HG03521 (cell line): ENCODE results near the gene LSAMP.
A peak's percentile ranks its signal among the peaks of the same experiment; 100 is the strongest.
"Not testable (repeated sequence)": the region's sequence is repeated elsewhere in the genome, so short reads cannot be mapped to it uniquely, and the experiment has no call there.

ENCODE experiments used
- ATAC-seq: cut with Tn5 transposase; IDR thresholded peaks from one replicate; pipeline ENCODE4 v1.9.1; 2021; ENCODE audit warnings: mild to moderate bottlenecking, moderate library complexity; ENCODE audit not compliant: unreplicated experiment

Gene LSAMP

GRCh38 chr3:115819785-115820384 lies 625.4 kb downstream of the LSAMP start:
- ATAC-seq, result peak; percentile 96

DNA sequence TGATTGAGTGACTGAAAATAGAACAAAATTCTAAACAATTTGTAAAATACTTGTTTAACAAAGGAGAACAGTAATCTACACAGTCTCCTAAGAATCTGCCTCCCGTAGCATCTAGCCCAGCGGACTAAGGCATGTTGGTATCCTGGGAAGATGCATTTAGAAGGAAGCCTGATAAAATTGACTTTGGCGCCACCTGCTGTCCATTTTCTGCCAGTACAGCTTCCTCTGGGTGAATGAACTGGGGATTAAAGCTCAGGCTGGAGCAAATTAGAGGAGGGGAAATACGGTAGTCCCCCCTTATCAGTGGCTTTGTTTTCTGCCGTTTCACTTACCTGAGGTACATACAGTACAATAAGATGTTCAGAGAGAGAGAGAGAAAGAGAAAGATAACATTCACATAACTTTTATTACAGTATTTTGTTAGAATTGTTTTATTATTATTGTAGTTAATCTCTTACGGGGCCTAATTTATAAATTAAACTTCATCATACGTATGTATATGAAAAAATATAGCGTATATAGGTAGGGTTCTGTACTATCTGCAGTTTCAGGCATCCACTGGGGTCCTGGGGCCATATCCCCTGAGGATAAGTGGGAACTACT lies 630.4 kb downstream of the LSAMP start:
- ATAC-seq, result no peak

DNA sequence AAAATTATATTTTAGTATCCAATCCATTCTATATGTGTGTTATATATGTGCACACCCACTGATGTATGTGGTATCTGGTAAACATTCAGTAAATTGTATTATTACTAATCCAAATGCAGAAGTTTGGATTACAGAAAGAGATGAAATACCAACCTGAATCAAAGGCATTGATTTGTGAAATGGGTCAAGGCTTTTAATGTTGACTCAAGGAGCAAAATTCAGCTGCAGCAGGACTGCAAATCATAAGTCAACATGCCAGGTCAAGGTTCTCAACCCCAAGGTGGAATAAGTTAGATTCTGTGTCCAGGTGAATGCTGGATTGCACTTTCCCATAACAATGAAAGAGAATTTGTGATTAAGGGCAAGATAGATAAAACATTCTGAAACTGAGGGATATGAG lies 631.3 kb downstream of the LSAMP start:
- ATAC-seq, result no peak

DNA sequence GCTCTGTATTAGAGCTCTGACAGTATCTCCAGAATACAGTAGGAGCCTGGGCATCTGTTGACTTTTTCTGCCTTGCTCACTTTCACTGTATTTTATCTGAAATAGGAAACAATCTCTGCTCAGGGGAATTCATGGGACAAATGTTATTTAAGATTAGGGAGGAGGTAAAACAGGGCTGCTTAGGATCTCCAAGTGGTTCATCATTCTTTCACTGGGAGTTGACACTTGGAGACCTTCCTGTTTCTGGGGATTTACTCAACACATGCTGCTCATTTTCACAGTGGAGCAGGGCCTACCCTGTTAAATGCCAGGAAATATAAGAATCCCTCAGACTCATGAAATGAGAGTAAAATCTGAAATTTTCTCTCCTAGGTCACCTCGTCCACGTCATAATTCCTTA lies 636.5 kb downstream of the LSAMP start:
- no peak for ATAC-seq

DNA sequence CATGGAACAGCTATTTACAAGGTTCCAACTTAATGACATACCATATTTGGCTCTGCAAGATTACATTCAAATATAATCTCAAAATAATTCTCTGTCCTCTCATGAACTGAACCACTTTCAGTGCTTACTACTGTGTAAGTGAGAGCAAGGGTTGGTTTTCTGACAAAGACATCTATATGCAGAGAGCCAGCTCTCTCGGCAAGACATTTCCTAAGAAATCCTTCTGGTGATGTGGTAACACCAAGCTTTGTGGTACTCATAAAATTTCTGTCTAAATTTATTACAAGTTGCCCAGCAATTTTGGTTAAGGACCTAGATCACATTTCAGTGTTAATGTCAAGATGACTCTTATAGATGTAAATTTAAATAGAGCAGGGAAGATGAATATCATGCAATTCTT lies 637.0 kb downstream of the LSAMP start:
- no peak for ATAC-seq

- no peak for ATAC-seq
Observed at GRCh38 chr3:115806501-115806900, 638.8 kb downstream of the LSAMP start.

- ATAC-seq, result no peak
Observed at GRCh38 chr3:115805520-115805919, 639.8 kb downstream of the LSAMP start.

DNA sequence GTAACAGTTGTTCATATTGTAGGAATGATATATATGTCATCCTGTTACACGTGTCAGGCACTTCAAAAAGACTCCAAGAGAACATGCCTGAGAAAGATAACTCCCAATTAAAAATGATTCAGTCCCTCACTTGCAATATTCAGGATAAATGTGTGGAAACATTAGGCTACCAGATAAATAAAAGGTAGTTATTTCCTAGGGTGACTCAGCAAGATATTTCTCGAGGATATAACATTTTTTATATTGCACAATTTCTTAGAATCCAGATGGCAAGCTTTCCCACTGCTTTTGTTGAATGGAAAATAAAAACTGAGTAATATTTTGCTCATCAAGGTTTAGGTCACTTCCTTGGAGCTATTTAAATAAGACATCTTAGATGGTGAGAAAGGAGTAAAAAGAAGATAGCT lies 640.6 kb downstream of the LSAMP start:
- no peak for ATAC-seq

DNA sequence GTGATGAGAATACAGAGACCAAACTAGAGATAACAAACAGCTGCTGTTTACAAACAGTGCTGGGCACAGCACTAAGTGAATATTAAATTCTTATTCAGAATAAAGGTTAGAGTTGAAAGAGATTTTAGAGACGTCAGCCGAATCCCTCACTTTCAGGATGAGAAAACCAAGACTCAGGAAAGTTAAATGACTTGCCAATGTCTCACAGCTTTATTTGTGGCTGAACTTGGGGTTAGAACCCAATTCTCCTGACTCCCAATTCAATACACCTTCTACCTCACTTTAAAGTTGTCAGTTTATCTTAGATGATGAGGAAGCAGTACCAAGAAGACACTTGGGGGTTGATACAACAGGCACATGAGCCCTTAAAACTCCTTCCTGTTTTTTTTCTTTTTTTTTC lies 641.1 kb downstream of the LSAMP start:
- ATAC-seq, result no peak

DNA sequence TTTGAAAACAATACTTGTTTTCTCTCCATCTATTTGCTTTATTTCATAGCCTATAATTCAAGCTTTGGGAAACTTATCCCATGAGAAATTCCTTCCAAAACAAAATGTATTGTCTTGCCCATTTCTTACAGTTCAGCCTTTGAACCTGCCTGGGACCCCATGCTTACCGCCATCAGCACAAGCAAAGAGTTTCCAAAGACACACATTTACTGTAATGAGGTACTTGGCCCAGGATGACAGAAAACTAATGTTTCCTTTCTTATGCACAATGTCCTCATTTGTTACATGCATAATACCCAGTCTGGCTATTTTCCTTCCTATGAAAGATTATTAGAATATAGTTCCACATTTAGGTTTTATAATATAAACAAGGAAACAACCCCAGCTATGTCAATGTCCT lies 641.6 kb downstream of the LSAMP start:
- no peak for ATAC-seq

DNA sequence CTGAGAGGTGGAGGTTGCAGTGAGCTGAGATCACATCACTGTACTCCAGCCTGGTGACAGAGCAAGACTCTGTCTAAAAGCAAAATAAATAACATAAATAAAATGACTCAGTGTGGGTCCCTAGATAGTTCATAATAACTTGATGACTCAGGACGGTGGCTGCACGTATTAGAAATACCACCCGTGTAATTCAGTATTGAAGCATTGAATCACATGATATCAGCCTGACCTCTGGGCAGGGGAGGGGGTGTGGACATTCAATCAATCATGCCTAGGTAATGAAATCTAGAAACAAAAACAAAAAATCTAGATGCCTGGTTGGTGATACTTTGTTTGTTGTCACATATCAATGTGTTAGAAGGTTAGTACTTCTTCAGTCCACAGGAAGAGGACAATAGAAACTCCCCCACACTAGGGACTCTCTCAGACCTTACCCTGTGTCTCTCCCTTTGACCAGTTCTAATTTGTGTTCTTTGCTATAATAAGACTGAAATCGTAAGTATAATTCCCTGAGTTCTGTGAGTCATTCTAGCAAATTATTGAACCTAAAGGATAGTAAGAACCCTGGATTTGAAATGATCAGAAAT lies 644.7 kb downstream of the LSAMP start:
- no peak for ATAC-seq

DNA sequence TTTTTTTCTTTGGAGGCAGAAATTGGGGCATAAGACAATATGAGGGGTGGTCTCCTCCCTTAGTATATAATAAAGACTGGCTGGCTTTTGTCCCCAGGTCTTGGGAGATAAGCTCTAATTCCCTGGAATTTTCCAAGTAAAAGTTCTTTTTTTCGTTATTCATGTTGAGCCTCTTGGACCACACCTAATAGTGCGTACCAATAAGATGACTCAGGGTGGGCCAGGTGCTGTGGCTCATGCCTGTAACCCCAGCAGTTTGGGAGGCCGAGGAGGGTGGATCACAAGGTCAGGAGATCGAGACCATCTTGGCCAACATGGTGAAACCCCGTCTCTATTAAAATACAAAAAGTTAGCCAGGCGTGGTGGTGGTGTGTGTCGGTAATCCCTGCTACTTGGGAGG lies 645.2 kb downstream of the LSAMP start:
- not testable (repeated sequence) for ATAC-seq

GRCh38 chr3:115792206-115792955 lies 652.9 kb downstream of the LSAMP start:
- ATAC-seq, result peak; percentile 70

DNA sequence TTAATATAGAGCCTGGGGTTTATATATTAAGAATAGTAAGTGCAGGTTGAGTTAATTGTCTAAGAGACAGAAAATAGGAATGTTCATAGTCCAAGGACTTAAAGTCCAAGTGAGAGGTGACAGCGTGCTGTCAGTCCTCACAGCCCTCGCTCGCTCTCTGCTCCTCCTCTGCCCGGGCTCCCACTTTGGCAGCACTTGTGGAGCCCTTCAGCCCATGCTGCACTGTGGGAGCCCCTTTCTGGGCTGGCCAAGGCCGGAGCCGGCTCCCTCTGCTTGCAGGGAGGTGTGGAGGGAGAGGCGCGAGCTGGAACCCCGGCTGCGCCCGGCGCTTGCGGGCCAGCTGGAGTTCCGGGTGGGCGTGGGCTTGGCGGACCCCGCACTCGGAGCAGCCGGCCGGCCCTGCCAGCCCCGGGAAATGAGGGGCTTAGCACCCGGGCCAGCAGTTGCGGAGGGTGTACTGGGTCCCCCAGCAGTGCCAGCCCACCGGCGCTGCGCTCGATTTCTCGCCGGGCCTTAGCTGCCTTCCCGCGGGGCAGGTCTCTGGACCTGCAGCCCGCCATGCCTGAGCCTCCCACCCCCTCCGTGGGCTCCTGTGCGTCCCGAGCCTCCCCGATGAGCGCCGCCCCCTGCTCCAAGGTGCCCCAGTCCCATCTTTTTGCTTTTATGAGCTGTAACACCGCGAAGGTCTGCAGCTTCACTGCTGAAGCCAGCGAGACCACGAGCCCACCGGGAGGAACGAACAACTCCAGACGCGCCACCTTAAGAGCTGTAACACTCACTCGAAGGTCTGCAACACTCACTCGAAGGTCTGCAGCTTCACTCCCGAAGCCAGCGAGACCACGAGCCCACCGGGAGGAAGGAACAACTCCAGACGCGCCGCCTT lies 653.8 kb downstream of the LSAMP start:
- not testable (repeated sequence) for ATAC-seq

DNA sequence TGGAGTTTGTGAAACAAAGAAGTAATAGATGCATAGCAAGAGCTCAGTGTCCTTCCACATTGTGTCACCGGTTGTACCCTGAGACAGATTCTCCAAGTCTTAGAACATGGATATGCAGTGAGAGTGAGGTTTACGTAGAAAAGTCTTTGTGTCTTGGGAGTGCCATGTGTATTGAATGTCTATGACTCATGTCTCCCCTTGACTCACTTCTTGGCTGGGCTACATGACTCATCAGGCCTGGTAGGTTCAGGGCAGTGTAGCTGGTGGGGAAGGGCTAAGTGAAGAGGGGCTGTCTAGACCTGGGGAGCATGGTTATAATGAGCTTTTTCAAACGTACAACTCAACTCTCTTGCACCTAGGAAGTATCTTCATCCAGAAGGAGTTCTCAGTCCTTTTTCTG lies 654.5 kb downstream of the LSAMP start:
- ATAC-seq, result no peak

DNA sequence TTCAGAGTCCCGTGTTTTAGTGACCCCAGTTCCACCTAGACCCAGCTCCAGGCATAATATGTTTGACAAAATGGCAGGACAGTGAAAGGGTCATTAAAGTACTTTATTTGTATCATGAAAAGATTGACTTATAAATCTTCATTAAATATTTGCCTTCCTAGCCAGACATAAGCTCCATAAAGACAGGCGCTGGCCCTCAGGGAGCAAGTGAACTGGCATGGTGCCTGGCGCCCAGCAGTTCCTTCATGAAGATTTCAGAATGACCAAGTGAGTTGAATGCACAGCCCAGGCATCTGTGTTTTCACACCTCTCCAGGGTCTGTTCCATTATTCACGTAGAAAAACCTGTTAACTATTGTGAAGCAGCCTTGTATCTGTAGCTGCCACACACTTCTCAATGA lies 655.8 kb downstream of the LSAMP start:
- ATAC-seq, result no peak

DNA sequence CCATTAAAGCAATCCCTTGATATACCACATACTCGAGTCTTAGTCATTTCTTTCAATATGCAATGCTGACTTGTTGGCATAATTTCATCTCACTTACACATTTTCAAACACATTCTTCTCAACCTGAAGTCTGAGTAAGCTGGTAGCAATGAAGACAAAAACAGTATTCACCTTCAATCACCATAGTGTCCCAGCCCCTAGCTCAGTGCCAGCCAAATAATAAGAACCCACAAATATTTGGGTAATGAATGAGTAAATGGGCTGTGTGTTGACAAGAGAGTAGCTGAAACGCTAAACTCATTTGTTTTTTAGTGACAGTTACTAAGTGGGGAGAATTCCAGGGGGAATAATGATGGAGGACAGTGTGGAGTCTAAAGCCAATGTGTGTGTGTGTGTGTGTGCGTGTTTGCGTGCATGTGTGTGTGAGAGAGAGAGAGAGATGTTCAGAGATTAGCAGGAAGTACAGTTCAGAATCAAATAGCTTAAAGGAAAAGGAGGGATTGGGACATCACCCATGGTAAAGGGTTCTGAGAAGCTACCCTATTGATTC lies 656.3 kb downstream of the LSAMP start:
- ATAC-seq, result no peak

GRCh38 chr3:115787818-115788217 lies 657.5 kb downstream of the LSAMP start:
- ATAC-seq, result no peak

GRCh38 chr3:115785782-115786181 lies 659.5 kb downstream of the LSAMP start:
- ATAC-seq, result no peak

GRCh38 chr3:115784739-115785536 lies 660.3 kb downstream of the LSAMP start:
- ATAC-seq, result no peak
